ENCODE measurements around the gene LYST. TPM values are rescaled to one million over a fixed set of nuclear protein-coding genes. Genes with fewer than 3 reads are reported as not detected.

Gene LYST
- polyA plus RNA-seq, 3 donors = 46.3 to 128 (median 67.9) TPM

- H3K9ac ChIP-seq (ENCODE audit: insufficient read depth, low read length, poor library complexity, severe bottlenecking) = no peak overlapping the region
- no peaks in the 10 kb centered on the region for H4K20me1 ChIP-seq (ENCODE audit: insufficient read depth, low read length)
- H3K27ac ChIP-seq (ENCODE audit: low read depth in 1 of 2, low read length in 2 of 2) = no peak overlapping the region
- H3K9me3 ChIP-seq (replicated peaks in 1 of 2; ENCODE audit: control insufficient read depth in 1 of 2, insufficient read depth in 1 of 2, low read length in 2 of 2) = no peaks in the 10 kb centered on the region
- H3K27ac Mint-ChIP-seq = peak overlapping the region in 3 of 7 donors; percentile 41 to 72 (median 49)
- H3K4me1 Mint-ChIP-seq = peaks cover 44% of the 10 kb centered on the region
- no peak for TF ChIP-seq CTCF (IDR thresholded peaks at IDR 0.05)
- H2AFZ ChIP-seq (ENCODE audit: insufficient read depth, low read depth, low read length, poor library complexity, severe bottlenecking) = no peak overlapping the region
- H3K4me3 Mint-ChIP-seq = no peak overlapping the region
- no peak overlapping the region for H3K4me2 ChIP-seq (replicated peaks; ENCODE audit: extremely low read depth, low read length, poor library complexity, severe bottlenecking)
- intact Hi-C loops (cut with micrococcal nuclease) = no loop called here
- H3K36me3 Mint-ChIP-seq = no peaks in the 10 kb centered on the region
- no peaks in the 10 kb centered on the region for H3K27me3 ChIP-seq (ENCODE audit: control insufficient read depth in 2 of 2, insufficient read depth in 2 of 2, low read length in 2 of 2)
- H3K4me3 ChIP-seq (replicated peaks in 1 of 3; ENCODE audit: low read depth in 2 of 3, low read length in 3 of 3) = no peak overlapping the region
- WGBS (ENCODE audit: insufficient coverage) = 100% methylated on average over 4 of the region's 8 CpGs
- H3K36me3 ChIP-seq (replicated peaks in 1 of 2; ENCODE audit: control insufficient read depth in 1 of 2, insufficient read depth in 2 of 2, low read length in 2 of 2) = no peaks in the 10 kb centered on the region
- H3K79me2 ChIP-seq (ENCODE audit: insufficient read depth, low read length) = peaks cover 5% of the 10 kb centered on the region
- H3K9me3 Mint-ChIP-seq = peaks cover 0 to 2% (median 0%) of the 10 kb centered on the region in 7 donors
- H3K27me3 Mint-ChIP-seq (ENCODE audit: low read depth in 3 of 3) = peaks cover 0 to 2% (median 0%) of the 10 kb centered on the region in 3 donors
- peaks cover 36 to 44% of the 10 kb centered on the region in 2 donors for H3K4me1 ChIP-seq (ENCODE audit: control insufficient read depth in 1 of 2, insufficient read depth in 2 of 2, low read length in 2 of 2)
- DNase-seq = no peak
Measured at GRCh38 chr1:235888119-235888643, 21.5 kb upstream of the LYST start.

- no peak overlapping the region for H3K4me2 ChIP-seq (replicated peaks; ENCODE audit: extremely low read depth, low read length, poor library complexity, severe bottlenecking)
- H3K9me3 ChIP-seq (replicated peaks in 1 of 2; ENCODE audit: control insufficient read depth in 1 of 2, insufficient read depth in 1 of 2, low read length in 2 of 2) = no peaks in the 10 kb centered on the region
- Mint-ChIP-seq H3K9me3 (peaks cover 0 to 2% (median 0%) of the 10 kb centered on the region in 7 donors), H3K27ac (peak overlapping the region in 2 of 7 donors; percentile 3 to 25), H3K4me3 (no peak overlapping the region), H3K27me3 (ENCODE audit: low read depth in 3 of 3) (peaks cover 0 to 2% (median 0%) of the 10 kb centered on the region in 3 donors), H3K36me3 (no peaks in the 10 kb centered on the region), H3K4me1 (peaks cover 45% of the 10 kb centered on the region)
- no peak overlapping the region for H3K27ac ChIP-seq (ENCODE audit: low read depth in 1 of 2, low read length in 2 of 2)
- H3K4me3 ChIP-seq (replicated peaks in 1 of 3; ENCODE audit: low read depth in 2 of 3, low read length in 3 of 3) = no peak overlapping the region
- no peaks in the 10 kb centered on the region for H3K27me3 ChIP-seq (ENCODE audit: control insufficient read depth in 2 of 2, insufficient read depth in 2 of 2, low read length in 2 of 2)
- no peaks in the 10 kb centered on the region for H4K20me1 ChIP-seq (ENCODE audit: insufficient read depth, low read length)
- no CpG with 5 or more reads among the region's 2 CpGs for WGBS (ENCODE audit: insufficient coverage)
- no peak for DNase-seq
- peaks cover 33 to 43% of the 10 kb centered on the region in 2 donors for H3K4me1 ChIP-seq (ENCODE audit: control insufficient read depth in 1 of 2, insufficient read depth in 2 of 2, low read length in 2 of 2)
- H3K36me3 ChIP-seq (replicated peaks in 1 of 2; ENCODE audit: control insufficient read depth in 1 of 2, insufficient read depth in 2 of 2, low read length in 2 of 2) = no peaks in the 10 kb centered on the region
- TF ChIP-seq CTCF (IDR thresholded peaks at IDR 0.05) = no peak
- no peak overlapping the region for H3K9ac ChIP-seq (ENCODE audit: insufficient read depth, low read length, poor library complexity, severe bottlenecking)
- H2AFZ ChIP-seq (ENCODE audit: insufficient read depth, low read depth, low read length, poor library complexity, severe bottlenecking) = no peak overlapping the region
- intact Hi-C loops (cut with micrococcal nuclease) = no loop called here
- peaks cover 5% of the 10 kb centered on the region for H3K79me2 ChIP-seq (ENCODE audit: insufficient read depth, low read length)
Measured at GRCh38 chr1:235887676-235888075, 21.0 kb upstream of the LYST start.

Measured in CD14-positive monocyte (primary cell).